HG02763 (cell line): ENCODE results near the gene FMNL3.

ENCODE experiments used
- ATAC-seq: cut with Tn5 transposase; IDR thresholded peaks from one replicate; pipeline ENCODE4 v1.9.1; 2021; ENCODE audit warnings: mild to moderate bottlenecking, moderate library complexity; ENCODE audit not compliant: unreplicated experiment

Gene FMNL3

DNA sequence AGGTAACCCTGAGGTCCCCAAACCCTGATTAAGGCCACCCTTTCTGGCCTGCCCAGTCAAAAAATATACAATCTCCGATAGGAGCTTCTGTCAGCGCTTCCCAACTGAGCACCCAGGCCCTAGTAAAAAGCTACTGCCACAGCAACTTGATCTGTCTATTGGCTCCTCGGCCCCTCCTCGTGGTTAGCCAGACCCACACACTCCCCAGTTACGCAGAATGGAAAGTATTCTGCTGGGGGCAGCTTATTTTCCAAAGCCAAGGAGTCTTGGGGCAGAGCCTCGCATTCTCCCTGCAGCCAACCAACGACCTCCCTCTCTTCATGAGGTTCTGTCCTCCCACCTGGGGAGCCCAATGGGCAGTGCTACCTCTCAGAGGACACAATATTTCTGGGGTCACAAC lies 32.1 kb downstream of the FMNL3 start:
- ATAC-seq: no peak

DNA sequence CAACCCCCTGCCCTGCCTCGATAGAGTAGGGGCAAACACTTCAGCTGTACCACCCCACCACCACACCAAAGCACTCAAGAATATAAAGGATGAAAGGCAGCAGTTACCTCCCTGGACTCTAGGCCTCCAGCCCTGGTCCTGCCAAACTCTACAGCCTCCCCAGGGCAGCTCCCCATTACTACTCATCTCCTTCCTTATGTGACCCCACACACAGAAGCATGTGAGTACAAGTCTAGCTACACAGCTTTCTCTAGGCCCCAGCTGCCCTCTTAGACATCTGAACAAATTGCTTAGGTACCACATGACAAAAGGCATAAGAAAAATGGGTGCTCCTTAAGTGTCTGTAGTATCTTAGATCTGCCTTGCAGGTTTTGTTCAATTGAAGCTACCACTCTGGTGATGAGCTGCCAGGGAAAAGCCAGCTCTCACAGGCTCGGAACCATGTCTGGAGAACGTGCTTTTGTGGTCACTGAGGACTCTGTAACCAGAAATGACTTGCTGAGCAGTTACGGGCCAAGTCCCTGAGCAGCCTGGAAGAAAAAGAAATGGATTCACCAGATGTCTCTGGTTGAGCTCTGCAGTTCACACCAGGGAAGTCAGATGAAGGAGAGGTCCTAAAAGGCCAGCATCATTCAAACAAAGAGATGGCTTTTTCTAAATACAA lies 32.8 kb downstream of the FMNL3 start:
- ATAC-seq: no peak

- no peak for ATAC-seq
Measured at GRCh38 chr12:49673446-49674317, 33.5 kb downstream of the FMNL3 start.

DNA sequence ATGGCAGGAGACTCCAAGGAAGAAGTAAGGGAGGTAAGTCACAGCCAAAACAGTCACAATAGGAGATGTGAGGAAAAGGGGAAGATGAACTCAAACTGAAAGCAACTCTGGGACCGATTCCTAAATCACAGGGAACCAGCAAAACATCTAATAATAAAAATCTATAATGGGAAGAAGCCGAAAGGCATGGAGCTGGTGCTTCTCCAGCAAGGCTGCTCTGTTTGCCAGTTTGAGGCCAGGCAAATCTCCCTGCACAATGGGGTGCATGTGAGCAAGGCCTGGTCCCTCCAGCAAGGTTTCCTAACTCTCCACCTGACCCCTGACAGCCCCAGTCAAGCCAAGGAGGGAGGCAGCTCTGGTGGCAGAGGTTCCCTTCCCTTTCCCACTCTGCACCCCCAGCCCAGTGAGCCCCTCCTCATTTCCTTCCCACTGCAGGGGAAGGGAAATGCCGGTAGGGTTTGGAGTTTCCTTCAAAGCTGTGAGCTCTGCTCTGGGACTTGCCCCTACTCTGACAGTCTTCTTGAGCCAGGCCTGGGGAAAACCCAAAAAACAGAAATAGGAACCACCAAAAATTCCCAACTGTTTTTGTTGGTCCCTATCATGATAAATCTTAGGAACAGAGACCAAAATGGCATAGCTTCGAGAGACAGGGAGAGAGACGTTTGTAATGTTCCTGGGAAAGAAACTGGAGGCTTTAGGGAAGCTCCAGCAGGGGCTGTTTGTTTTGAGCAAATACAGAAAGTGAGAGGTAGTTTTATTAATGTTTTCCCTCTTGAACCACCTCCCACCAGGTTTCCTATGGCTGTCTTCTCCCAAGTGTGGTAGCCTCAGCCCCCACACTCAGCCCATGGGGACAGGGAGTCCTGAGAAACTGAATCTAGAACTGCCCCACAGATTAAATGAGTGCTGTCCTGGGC lies 34.6 kb downstream of the FMNL3 start:
- ATAC-seq: no peak

DNA sequence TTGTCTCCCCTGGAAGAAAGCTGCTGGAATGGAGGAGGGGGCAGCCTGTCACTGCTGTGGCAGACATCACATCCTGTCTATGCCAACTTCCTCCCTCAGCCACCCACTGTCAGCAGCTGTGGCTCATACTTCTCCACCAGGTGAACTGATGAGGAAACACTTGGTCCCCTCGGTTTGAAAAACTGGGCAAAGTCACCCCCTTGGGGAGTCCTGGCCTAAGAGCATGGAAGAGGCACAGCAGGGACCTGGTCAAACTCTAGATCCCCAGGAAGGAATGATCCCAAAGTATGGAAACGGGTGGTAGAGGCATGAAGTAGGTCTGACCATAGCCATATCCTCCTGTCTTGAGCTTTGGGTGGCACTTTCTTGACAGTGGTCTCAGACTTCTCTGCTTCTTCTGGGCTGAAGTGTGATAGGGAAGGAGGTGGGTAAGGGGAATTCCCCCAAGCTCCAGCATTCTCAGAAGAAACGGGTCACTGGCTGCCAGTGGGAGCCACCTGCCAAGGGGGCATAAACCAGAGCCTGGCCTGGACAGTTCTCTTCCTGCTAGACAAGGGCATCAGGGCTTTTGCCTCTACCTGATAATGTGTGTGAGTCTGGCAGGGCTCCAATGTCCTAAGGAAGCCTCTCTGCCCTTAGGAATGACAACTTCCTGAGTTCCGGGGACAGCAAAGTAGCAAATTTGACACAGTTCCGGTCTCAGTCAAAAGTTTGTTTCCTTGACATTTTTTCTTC lies 36.0 kb downstream of the FMNL3 start:
- no peak for ATAC-seq

- no peak for ATAC-seq
Measured at GRCh38 chr12:49669796-49670195, 37.4 kb downstream of the FMNL3 start.

DNA sequence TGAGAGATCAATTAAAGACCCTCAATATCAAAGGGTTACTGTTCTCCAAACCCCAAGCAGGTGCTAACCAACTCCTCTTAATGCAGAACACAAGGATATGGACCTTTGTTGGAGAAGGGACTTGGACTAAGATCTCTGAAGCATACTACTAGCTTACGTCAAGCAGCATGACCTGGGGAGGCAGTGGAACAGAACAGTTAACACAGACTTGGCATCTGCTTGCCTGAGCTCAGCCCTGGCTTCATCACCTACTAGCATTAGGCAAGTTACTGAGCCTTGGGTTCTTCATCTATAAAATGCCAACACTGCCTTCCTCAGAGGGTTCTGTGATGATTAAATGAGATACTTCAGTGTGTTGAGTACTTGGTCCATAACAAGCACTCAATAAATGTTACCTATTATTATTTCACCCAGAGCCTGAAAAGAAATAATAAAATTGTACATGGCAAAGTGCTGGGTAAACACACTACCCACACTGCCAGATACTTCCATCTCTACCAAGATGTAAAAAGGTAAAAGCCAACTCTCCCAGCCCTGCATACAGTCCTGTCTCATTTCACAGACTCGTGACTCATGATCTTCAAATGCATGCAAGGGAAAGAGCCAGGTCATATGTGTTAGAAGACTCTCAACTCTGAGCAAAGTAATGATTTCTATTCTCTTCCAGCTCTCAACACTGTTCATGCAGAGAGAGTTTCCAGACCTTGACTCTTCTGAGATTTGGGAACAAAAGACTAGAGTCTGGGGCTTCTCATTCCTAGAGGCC lies 39.7 kb downstream of the FMNL3 start:
- ATAC-seq: no peak

- no peak for ATAC-seq
Measured at GRCh38 chr12:49666176-49666575, 41.0 kb downstream of the FMNL3 start.

GRCh38 chr12:49665384-49665783 lies 41.8 kb downstream of the FMNL3 start:
- ATAC-seq: no peak

GRCh38 chr12:49664591-49665239 lies 42.5 kb downstream of the FMNL3 start:
- ATAC-seq: no peak

GRCh38 chr12:49664167-49664566 lies 43.0 kb downstream of the FMNL3 start:
- ATAC-seq: no peak

GRCh38 chr12:49662998-49663843 lies 44.0 kb downstream of the FMNL3 start:
- ATAC-seq: peak; percentile 66

DNA sequence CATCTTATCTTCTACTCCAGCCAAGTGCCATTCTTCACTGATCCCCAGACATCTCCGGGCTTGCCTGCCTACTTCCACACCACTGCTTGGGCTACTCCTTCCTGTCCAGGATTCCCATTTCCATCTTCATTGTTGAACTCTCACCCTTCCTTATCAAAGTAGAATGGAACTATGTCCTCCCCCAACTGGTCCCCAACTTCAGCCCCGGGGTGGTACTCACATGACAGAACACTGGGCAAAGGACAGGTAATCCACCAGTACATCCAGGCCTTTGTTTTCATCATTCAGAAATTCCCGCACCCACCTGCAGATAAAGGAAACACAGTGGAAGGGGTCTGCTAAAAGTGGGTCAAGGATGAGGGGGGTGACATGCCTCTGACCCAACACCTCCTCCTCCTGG lies 45.5 kb downstream of the FMNL3 start:
- ATAC-seq: no peak

DNA sequence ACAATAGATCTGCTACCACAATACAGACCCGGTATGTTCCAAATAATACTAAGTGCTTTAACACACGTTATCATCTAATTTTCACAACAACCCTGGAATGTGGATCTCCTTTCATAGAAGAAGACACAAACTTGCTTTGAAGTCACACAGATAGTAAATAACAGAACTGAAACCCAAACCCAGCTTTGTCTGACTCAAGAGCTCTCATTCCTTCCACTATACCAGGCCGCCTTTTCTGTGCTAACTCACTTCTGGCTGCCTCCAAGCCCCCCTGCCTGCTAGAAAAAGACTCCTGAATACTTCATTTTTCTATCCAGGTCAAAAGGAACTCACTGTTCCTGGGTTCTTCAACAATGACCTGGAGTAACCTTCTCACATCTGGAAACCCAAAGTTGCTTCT lies 46.0 kb downstream of the FMNL3 start:
- ATAC-seq: no peak

- no peak for ATAC-seq
Measured at GRCh38 chr12:49659753-49660152, 47.5 kb downstream of the FMNL3 start.

- ATAC-seq: no peak
Measured at GRCh38 chr12:49658276-49658675, 48.9 kb downstream of the FMNL3 start.

GRCh38 chr12:49655595-49656236 lies 51.5 kb downstream of the FMNL3 start:
- ATAC-seq: no peak

DNA sequence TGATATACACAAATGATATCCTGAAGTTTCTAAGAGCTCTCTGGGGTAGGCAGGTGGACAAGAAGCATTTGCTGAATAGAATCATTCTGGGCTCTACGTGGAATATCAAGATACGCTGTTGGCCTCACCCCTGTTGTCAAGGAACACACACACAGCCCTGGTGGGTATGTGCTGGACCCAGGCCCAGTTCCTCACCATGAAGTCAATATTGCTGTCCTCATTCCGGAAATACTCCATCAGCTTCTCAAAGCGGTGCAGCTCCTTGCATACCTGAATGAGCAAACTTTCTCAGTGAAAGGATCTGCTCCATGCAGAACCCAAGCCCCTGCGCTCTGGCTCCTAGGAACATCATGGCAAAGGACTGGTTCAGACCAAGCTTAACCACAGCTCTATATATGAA lies 52.5 kb downstream of the FMNL3 start:
- ATAC-seq: no peak
